ENCODE data around the gene GRID2.

The GRID2 gene

DNA sequence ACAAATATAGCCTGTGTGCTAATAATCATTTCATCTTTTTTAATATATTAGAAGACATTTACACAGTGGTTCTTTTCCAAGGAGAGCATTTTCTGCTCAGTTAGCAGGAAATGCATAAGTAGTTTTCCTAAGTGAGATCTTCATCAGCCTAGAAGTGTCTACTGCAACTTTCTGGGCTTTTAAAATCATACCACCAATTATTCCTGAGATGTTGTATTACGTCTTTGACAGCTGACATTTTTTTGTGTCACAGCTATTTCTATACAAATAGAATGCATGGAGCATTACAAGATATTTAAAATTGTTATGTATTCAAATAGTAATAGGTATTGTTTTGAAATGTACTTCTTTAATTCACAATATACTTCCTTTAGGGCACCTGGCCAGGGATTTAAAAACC, 158.0 kb downstream of the GRID2 start:
- no peak overlapping the region for H3K4me2 ChIP-seq (ENCODE audit: low read length)
- no peak overlapping the region for H2AFZ ChIP-seq
- H3K9ac ChIP-seq = no peak overlapping the region
- H3K9me3 ChIP-seq (ENCODE audit: control insufficient read depth, low read length) = no peaks in the 10 kb centered on the region
- H3K79me2 ChIP-seq = no peaks in the 10 kb centered on the region
- no peak overlapping the region for H3K27ac ChIP-seq
- no peaks in the 10 kb centered on the region for H3K4me1 ChIP-seq
- H3K27me3 ChIP-seq (ENCODE audit: control insufficient read depth, insufficient read depth, low read length) = no peaks in the 10 kb centered on the region
- TF ChIP-seq, protein P1, sequence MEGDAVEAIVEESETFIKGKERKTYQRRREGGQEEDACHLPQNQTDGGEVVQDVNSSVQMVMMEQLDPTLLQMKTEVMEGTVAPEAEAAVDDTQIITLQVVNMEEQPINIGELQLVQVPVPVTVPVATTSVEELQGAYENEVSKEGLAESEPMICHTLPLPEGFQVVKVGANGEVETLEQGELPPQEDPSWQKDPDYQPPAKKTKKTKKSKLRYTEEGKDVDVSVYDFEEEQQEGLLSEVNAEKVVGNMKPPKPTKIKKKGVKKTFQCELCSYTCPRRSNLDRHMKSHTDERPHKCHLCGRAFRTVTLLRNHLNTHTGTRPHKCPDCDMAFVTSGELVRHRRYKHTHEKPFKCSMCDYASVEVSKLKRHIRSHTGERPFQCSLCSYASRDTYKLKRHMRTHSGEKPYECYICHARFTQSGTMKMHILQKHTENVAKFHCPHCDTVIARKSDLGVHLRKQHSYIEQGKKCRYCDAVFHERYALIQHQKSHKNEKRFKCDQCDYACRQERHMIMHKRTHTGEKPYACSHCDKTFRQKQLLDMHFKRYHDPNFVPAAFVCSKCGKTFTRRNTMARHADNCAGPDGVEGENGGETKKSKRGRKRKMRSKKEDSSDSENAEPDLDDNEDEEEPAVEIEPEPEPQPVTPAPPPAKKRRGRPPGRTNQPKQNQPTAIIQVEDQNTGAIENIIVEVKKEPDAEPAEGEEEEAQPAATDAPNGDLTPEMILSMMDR (IDR thresholded peaks at IDR 0.05) = no peak
- H3K36me3 ChIP-seq (ENCODE audit: control insufficient read depth, insufficient read depth, low read length) = no peaks in the 10 kb centered on the region
- no peak overlapping the region for H3K4me3 ChIP-seq (ENCODE audit: low read depth, low read length)

GRCh38 chr4:92477298-92477697, 173.5 kb downstream of the GRID2 start:
- Histone ChIP-seq H3K4me1 (no peaks in the 10 kb centered on the region), H3K27ac (no peak overlapping the region), H3K4me2 (ENCODE audit: low read length) (no peak overlapping the region), H3K4me3 (ENCODE audit: low read depth, low read length) (no peak overlapping the region), H3K9ac (no peak overlapping the region), H3K27me3 (ENCODE audit: control insufficient read depth, insufficient read depth, low read length) (no peaks in the 10 kb centered on the region), H2AFZ (no peak overlapping the region), H3K79me2 (no peaks in the 10 kb centered on the region), H3K9me3 (ENCODE audit: control insufficient read depth, low read length) (no peaks in the 10 kb centered on the region), H3K36me3 (ENCODE audit: control insufficient read depth, insufficient read depth, low read length) (no peaks in the 10 kb centered on the region)
- TF ChIP-seq, protein P1 (IDR thresholded peaks at IDR 0.05) = no peak

DNA sequence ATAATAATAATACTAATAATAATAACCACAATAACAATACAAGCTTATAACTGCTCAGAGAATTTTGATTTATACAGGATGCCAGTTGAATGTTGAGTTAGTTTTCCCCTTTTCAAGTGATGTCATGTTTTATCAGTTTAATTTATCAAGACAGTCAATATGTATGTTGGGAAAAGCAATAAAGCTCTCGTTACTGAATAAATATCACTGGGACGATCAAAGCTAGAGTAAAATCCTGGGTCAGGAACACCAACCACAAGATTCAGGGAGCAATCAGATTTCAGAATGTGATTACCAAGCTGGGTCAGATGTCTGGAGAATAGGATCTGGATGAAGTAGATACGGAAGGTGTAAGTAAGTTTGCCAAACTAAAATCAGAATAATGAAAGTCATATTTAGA, 179.6 kb downstream of the GRID2 start:
- Histone ChIP-seq H2AFZ (no peak overlapping the region), H3K79me2 (no peaks in the 10 kb centered on the region), H3K4me2 (ENCODE audit: low read length) (no peak overlapping the region), H3K27me3 (ENCODE audit: control insufficient read depth, insufficient read depth, low read length) (no peaks in the 10 kb centered on the region), H3K4me3 (ENCODE audit: low read depth, low read length) (no peak overlapping the region), H3K27ac (no peak overlapping the region), H3K9me3 (ENCODE audit: control insufficient read depth, low read length) (no peaks in the 10 kb centered on the region), H3K36me3 (ENCODE audit: control insufficient read depth, insufficient read depth, low read length) (no peaks in the 10 kb centered on the region), H3K9ac (no peak overlapping the region), H3K4me1 (no peaks in the 10 kb centered on the region)
- TF ChIP-seq, protein P1 (IDR thresholded peaks at IDR 0.05) = no peak

DNA sequence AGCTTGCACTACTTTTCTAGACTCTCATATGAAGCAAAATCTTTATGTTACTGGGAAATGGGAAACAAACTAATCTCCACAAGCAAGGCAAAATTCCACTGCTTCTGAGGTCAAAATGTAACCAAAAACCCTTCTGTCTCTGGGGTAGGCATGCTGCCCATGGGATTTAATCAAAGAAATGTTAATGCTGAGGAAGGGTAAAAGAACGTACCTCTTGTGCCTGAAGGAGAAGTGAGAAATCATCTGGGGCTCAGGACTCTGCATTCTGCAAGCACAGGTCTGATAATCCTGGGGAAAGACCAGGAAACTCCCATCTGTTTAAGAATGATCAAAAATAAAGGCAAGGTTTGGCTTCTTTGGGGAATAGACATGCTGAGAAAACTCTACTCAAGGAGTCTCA, 184.7 kb downstream of the GRID2 start:
- no peaks in the 10 kb centered on the region for H3K9me3 ChIP-seq (ENCODE audit: control insufficient read depth, low read length)
- H3K4me1 ChIP-seq = no peaks in the 10 kb centered on the region
- no peaks in the 10 kb centered on the region for H3K79me2 ChIP-seq
- H3K27me3 ChIP-seq (ENCODE audit: control insufficient read depth, insufficient read depth, low read length) = no peaks in the 10 kb centered on the region
- no peak overlapping the region for H3K27ac ChIP-seq
- H3K36me3 ChIP-seq (ENCODE audit: control insufficient read depth, insufficient read depth, low read length) = no peaks in the 10 kb centered on the region
- TF ChIP-seq, protein P1 (IDR thresholded peaks at IDR 0.05) = no peak
- H3K4me2 ChIP-seq (ENCODE audit: low read length) = no peak overlapping the region
- H3K9ac ChIP-seq = no peak overlapping the region
- no peak overlapping the region for H2AFZ ChIP-seq
- no peak overlapping the region for H3K4me3 ChIP-seq (ENCODE audit: low read depth, low read length)

DNA sequence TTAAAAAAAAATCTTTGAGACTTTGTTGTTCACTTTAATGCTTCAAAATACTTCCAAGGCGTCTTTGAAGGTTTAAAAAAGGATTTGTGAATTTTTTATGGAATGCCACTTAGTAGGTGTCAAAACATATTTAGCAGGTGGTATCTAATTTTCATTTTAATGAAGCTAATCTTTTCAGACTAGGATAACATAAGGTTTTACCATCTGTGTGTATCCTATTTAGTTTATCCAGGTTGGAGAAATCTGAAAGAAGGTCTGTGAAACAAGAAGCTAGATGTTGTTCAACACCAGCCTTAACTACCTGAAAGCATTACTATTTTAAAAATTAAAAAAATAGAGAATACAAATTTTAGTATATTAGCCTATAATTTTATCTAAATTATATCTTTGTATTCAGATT, 193.4 kb downstream of the GRID2 start:
- TF ChIP-seq, protein P1 (IDR thresholded peaks at IDR 0.05) = no peak
- no peak overlapping the region for H2AFZ ChIP-seq
- no peak overlapping the region for H3K4me3 ChIP-seq (ENCODE audit: low read depth, low read length)
- no peak overlapping the region for H3K4me2 ChIP-seq (ENCODE audit: low read length)
- H3K27me3 ChIP-seq (ENCODE audit: control insufficient read depth, insufficient read depth, low read length) = no peaks in the 10 kb centered on the region
- H3K9ac ChIP-seq = no peak overlapping the region
- no peaks in the 10 kb centered on the region for H3K79me2 ChIP-seq
- H3K4me1 ChIP-seq = no peaks in the 10 kb centered on the region
- no peak overlapping the region for H3K27ac ChIP-seq
- no peaks in the 10 kb centered on the region for H3K9me3 ChIP-seq (ENCODE audit: control insufficient read depth, low read length)
- H3K36me3 ChIP-seq (ENCODE audit: control insufficient read depth, insufficient read depth, low read length) = no peaks in the 10 kb centered on the region
